Liver (tissue), 9 donors: ENCODE results near the gene PDE4B. TPM values are rescaled to one million over a fixed set of nuclear protein-coding genes. Genes with fewer than 3 reads are reported as not detected.

Experiments used
- DNase-seq: peaks from one replicate; pipeline ENCODE4 v3.0.0-alpha.2; 2017; ENCODE audit warnings: low spot score
- H3K27ac ChIP-seq, 2 donors: one replicate each; pipeline ENCODE4 v1.7.0; 2013; ENCODE audit warnings: inconsistent platforms in 2 of 2, low read length in 2 of 2, control low read depth in 1 of 2, low read depth in 1 of 2, mild to moderate bottlenecking in 1 of 2
- H3K27me3 ChIP-seq, 4 donors: one replicate each; pipeline versions ENCODE4 v1.6.1 to v1.7.0; 2013; ENCODE audit warnings: low read length in 3 of 4, inconsistent platforms in 1 of 4, mild to moderate bottlenecking in 1 of 4, moderate library complexity in 1 of 4; ENCODE audit not compliant: control insufficient read depth in 4 of 4, insufficient read depth in 4 of 4
- H3K36me3 ChIP-seq, 4 donors: one replicate each; pipeline versions ENCODE4 v1.6.1 to v1.7.0; 2013; ENCODE audit warnings: low read length in 3 of 4, mild to moderate bottlenecking in 3 of 4, low read depth in 1 of 4, moderate library complexity in 1 of 4; ENCODE audit not compliant: control insufficient read depth in 4 of 4, insufficient read depth in 3 of 4
- H3K4me1 ChIP-seq, 4 donors: one replicate each; pipeline versions ENCODE4 v1.6.1 to v1.7.0; 2013; ENCODE audit warnings: low read length in 3 of 4, mild to moderate bottlenecking in 3 of 4, moderate library complexity in 1 of 4; ENCODE audit not compliant: control insufficient read depth in 4 of 4, insufficient read depth in 4 of 4
- H3K4me3 ChIP-seq, 3 donors: one replicate each; pipeline versions ENCODE4 v1.6.1 to v1.7.0; 2013; ENCODE audit warnings: low read length in 3 of 3, control low read depth in 1 of 3, low read depth in 1 of 3, mild to moderate bottlenecking in 1 of 3
- H3K9ac ChIP-seq, 2 donors: one replicate each; pipeline ENCODE4 v1.7.0; 2013; ENCODE audit warnings: low read length in 2 of 2, mild to moderate bottlenecking in 2 of 2, moderate library complexity in 2 of 2, control low read depth in 1 of 2, low read depth in 1 of 2
- H3K9me3 ChIP-seq, 4 donors: one replicate each; pipeline versions ENCODE4 v1.6.1 to v1.7.0; 2013; ENCODE audit warnings: low read length in 3 of 4; ENCODE audit not compliant: control insufficient read depth in 4 of 4
- EGR1 ChIP-seq, 2 donors: IDR thresholded peaks; 2 replicates each; pipeline ENCODE4 v1.6.1; 2016 to 2018; ENCODE audit warnings: antibody characterized with exemption in 2 of 2, low read depth in 2 of 2
- FOXA2 ChIP-seq: IDR thresholded peaks from 2 replicates; pipeline ENCODE4 v1.6.1; 2016; ENCODE audit warnings: antibody characterized with exemption
- GABPA ChIP-seq, 2 donors: IDR thresholded peaks in 1 of 2; conservative IDR thresholded peaks in 1 of 2; 2 replicates each; pipeline ENCODE4 v1.6.1; 2016; ENCODE audit warnings: antibody characterized with exemption in 2 of 2, mild to moderate bottlenecking in 1 of 2, moderate library complexity in 1 of 2
- HNF4A ChIP-seq, 2 donors: conservative IDR thresholded peaks; 2 replicates each; pipeline ENCODE4 v1.6.1; 2016; ENCODE audit warnings: antibody characterized with exemption in 2 of 2, mild to moderate bottlenecking in 2 of 2
- HNF4G ChIP-seq: IDR thresholded peaks from 2 replicates; pipeline ENCODE4 v1.6.1; 2016; ENCODE audit warnings: antibody characterized with exemption
- JUND ChIP-seq, 2 donors: IDR thresholded peaks; 2 replicates each; pipeline ENCODE4 v1.6.1; 2016; ENCODE audit warnings: antibody characterized with exemption in 2 of 2
- NR2F2 ChIP-seq: IDR thresholded peaks from 2 replicates; pipeline ENCODE4 v1.6.1; 2016; ENCODE audit warnings: antibody characterized with exemption
- RAD21 ChIP-seq, 2 donors: IDR thresholded peaks; 2 replicates each; pipeline ENCODE4 v1.6.1; 2016; ENCODE audit warnings: antibody characterized with exemption in 2 of 2, mild to moderate bottlenecking in 2 of 2
- RXRA ChIP-seq, 2 donors: IDR thresholded peaks; 2 replicates each; pipeline ENCODE4 v1.6.1; 2017 to 2018; ENCODE audit warnings: antibody characterized with exemption in 2 of 2, mild to moderate bottlenecking in 1 of 2
- SP1 ChIP-seq: IDR thresholded peaks from 2 replicates; pipeline ENCODE4 v1.6.1; 2018; ENCODE audit warnings: antibody characterized with exemption, mild to moderate bottlenecking
- TAF1 ChIP-seq: conservative IDR thresholded peaks from 2 replicates; pipeline ENCODE4 v1.6.1; 2016; ENCODE audit warnings: antibody characterized with exemption, mild to moderate bottlenecking
- YY1 ChIP-seq: IDR thresholded peaks from 2 replicates; pipeline ENCODE4 v1.6.1; 2016; ENCODE audit warnings: antibody characterized with exemption, mild to moderate bottlenecking
- WGBS: extraction: QIAGEN DNeasy Blood & Tissue Kit; methylation state at CpG from one replicate; pipeline ENCODE4 v1.1.7; 2013; 5-methylcytosine and 5-hydroxymethylcytosine counted together
- polyA plus RNA-seq, 2 donors: library from polyadenylated mRNA; stranded (reverse) in 1 of 2; unstranded in 1 of 2; fragments of 200-250 nt in 1 of 2; fragments of >200 nt in 1 of 2; fragmentation: Nextera tagmentation in 1 of 2; extraction: Ambion mirVana in 1 of 2; gene quantifications; one replicate each; pipeline versions ENCODE4 v1.2.1 to v1.2.3, GENCODE V29; 2013 to 2015
- total RNA-seq, 2 donors: library from RNA; depleted of rRNA; stranded (reverse); fragments of >200 nt; gene quantifications; one replicate each; pipeline ENCODE4 v1.2.3, GENCODE V29; 2014
- TF ChIP-seq, protein P1 (sequence below): fragments of 150-350 bp; IDR thresholded peaks from 2 replicates; pipeline ENCODE4 v1.5.1; 2017; ENCODE audit warnings: improper control_type of control experiment, low read depth, low read length; ENCODE audit not compliant: missing input control
- TF ChIP-seq, protein P2 (sequence below): IDR thresholded peaks from 2 replicates; pipeline ENCODE4 v1.6.1; 2016; ENCODE audit warnings: antibody characterized with exemption
- TF ChIP-seq, protein P3 (sequence below): IDR thresholded peaks from 2 replicates; pipeline ENCODE4 v1.6.1; 2016; ENCODE audit warnings: antibody characterized with exemption
- TF ChIP-seq, protein P4 (sequence below): IDR thresholded peaks from 2 replicates; pipeline ENCODE4 v1.6.1; 2016; ENCODE audit warnings: antibody characterized with exemption, mild to moderate bottlenecking
- donor health status: healthy.
- donor health status: healthy.
- donor health status: healthy.
- donor health status: healthy.
- donor health status: healthy.

PDE4B gene
- total and polyA plus RNA-seq, 4 donors, result 1.9 to 3.9 (median 2.7) TPM

DNA sequence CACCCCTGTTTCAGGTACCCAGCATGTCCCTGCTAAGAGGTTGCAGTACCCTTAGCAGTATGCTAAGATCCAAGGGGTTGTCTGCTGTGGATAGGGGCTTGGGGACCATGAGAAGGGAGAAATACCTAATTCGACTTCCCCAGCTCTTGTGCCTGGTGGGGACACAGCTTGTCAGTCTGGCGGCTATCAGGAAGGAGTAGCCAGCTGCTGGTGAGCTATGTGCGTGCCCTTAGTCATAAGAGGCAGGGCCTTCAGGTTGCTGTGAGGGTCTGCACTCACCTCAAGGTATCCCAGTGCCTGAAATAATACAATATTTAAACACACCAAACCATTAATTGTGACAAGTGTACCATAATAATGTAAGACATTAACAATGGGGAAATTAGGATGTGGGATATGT lies 536.2 kb downstream of the PDE4B start:
- H3K4me3 ChIP-seq, result no peak overlapping the region
- no peak for DNase-seq
- H3K4me1 ChIP-seq, result peaks cover 0 to 4% (median 2%) of the 10 kb centered on the region in 4 donors
- no peak overlapping the region for H3K9ac ChIP-seq
- no peaks in the 10 kb centered on the region for H3K27me3 ChIP-seq
- TF ChIP-seq, protein P1, sequence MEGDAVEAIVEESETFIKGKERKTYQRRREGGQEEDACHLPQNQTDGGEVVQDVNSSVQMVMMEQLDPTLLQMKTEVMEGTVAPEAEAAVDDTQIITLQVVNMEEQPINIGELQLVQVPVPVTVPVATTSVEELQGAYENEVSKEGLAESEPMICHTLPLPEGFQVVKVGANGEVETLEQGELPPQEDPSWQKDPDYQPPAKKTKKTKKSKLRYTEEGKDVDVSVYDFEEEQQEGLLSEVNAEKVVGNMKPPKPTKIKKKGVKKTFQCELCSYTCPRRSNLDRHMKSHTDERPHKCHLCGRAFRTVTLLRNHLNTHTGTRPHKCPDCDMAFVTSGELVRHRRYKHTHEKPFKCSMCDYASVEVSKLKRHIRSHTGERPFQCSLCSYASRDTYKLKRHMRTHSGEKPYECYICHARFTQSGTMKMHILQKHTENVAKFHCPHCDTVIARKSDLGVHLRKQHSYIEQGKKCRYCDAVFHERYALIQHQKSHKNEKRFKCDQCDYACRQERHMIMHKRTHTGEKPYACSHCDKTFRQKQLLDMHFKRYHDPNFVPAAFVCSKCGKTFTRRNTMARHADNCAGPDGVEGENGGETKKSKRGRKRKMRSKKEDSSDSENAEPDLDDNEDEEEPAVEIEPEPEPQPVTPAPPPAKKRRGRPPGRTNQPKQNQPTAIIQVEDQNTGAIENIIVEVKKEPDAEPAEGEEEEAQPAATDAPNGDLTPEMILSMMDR, result no peak
- TF ChIP-seq GABPA (IDR thresholded peaks at IDR 0.05 in 1 of 2, conservative IDR thresholded peaks at IDR 0.05 in 1 of 2) (no peak), YY1 (no peak), EGR1 (IDR thresholded peaks at IDR 0.05; ENCODE audit: low read depth in 2 of 2) (no peak), RAD21 (IDR thresholded peaks at IDR 0.05) (no peak), HNF4A (conservative IDR thresholded peaks at IDR 0.05) (no peak), JUND (IDR thresholded peaks at IDR 0.05) (no peak), SP1 (no peak), HNF4G (no peak), TAF1 (no peak), RXRA (IDR thresholded peaks at IDR 0.05) (no peak), FOXA2 (no peak), NR2F2 (no peak)
- TF ChIP-seq, protein P2, sequence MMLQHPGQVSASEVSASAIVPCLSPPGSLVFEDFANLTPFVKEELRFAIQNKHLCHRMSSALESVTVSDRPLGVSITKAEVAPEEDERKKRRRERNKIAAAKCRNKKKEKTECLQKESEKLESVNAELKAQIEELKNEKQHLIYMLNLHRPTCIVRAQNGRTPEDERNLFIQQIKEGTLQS, result no peak
- TF ChIP-seq, protein P3, sequence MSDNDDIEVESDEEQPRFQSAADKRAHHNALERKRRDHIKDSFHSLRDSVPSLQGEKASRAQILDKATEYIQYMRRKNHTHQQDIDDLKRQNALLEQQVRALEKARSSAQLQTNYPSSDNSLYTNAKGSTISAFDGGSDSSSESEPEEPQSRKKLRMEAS, result no peak
- TF ChIP-seq, protein P4, sequence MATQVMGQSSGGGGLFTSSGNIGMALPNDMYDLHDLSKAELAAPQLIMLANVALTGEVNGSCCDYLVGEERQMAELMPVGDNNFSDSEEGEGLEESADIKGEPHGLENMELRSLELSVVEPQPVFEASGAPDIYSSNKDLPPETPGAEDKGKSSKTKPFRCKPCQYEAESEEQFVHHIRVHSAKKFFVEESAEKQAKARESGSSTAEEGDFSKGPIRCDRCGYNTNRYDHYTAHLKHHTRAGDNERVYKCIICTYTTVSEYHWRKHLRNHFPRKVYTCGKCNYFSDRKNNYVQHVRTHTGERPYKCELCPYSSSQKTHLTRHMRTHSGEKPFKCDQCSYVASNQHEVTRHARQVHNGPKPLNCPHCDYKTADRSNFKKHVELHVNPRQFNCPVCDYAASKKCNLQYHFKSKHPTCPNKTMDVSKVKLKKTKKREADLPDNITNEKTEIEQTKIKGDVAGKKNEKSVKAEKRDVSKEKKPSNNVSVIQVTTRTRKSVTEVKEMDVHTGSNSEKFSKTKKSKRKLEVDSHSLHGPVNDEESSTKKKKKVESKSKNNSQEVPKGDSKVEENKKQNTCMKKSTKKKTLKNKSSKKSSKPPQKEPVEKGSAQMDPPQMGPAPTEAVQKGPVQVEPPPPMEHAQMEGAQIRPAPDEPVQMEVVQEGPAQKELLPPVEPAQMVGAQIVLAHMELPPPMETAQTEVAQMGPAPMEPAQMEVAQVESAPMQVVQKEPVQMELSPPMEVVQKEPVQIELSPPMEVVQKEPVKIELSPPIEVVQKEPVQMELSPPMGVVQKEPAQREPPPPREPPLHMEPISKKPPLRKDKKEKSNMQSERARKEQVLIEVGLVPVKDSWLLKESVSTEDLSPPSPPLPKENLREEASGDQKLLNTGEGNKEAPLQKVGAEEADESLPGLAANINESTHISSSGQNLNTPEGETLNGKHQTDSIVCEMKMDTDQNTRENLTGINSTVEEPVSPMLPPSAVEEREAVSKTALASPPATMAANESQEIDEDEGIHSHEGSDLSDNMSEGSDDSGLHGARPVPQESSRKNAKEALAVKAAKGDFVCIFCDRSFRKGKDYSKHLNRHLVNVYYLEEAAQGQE, result no peak
- H3K27ac ChIP-seq, result no peak overlapping the region
- no peaks in the 10 kb centered on the region for H3K9me3 ChIP-seq
- 94% methylated on average over 3 of the region's 3 CpGs for whole genome bisulfite sequencing
- H3K36me3 ChIP-seq, result no peaks in the 10 kb centered on the region

DNA sequence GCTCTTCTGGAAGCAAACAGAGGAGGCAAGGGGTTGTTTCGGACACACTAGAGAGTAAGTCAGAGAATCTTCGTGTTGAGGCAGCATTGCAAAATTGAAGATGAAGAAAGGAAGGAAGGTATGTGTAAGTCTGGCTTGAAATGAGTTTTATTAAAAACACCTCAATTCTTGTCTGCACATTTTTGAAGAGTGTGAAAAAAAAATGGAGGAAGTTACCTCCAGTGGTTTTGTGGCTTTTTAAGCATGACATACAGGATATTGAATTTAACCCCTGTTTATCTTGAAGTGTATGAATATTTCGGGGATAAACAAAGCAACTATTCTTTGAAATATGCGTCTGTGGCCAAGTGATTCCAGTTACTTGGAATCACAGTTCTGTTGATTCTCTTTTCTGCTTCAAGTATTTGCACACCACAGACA lies 538.0 kb downstream of the PDE4B start:
- Histone ChIP-seq H3K4me1 (peaks cover 0 to 4% (median 2%) of the 10 kb centered on the region in 4 donors), H3K27ac (peak overlapping the region; percentile 58 to 72), H3K9me3 (no peaks in the 10 kb centered on the region), H3K36me3 (no peaks in the 10 kb centered on the region), H3K27me3 (no peaks in the 10 kb centered on the region), H3K4me3 (no peak overlapping the region), H3K9ac (peak overlapping the region in 1 of 2 donors; percentile 7)
- peak; percentile 16 for TF ChIP-seq YY1
- TF ChIP-seq RAD21 (IDR thresholded peaks at IDR 0.05), result no peak
- DNase-seq, result no peak
- WGBS, result 67% methylated on average over 4 of the region's 4 CpGs
